Astrocyte of the spinal cord (primary cell): ENCODE data around the gene CSRNP2.
A peak's percentile ranks its signal among the peaks of the same experiment; 100 is the strongest.

ENCODE experiments used
- DNase-seq: peaks from one replicate; pipeline ENCODE4 v3.0.0; 2011; ENCODE audit warnings: low read depth, low spot score
- H3K4me3 ChIP-seq: 2 replicates; pipeline ENCODE4 v1.5.1; 2011; ENCODE audit warnings: low read depth, mild to moderate bottlenecking, low read length, moderate library complexity
- in situ Hi-C: cut with HindIII; loops from 2 replicates; pipeline ENCODE4 v1.10.0; 2017; ENCODE audit warnings: low sequenced_read_pairs
- TF ChIP-seq, protein P1 (sequence below): IDR thresholded peaks from 2 replicates; pipeline ENCODE4 v1.5.1; 2012; ENCODE audit warnings: low read depth, mild to moderate bottlenecking, low read length, inconsistent platforms

CSRNP2 gene

GRCh38 chr12:51051787-51052186 is 31.6 kb downstream of the CSRNP2 start:
- in situ Hi-C loops: no loop called here

GRCh38 chr12:51049525-51049924 is 33.9 kb downstream of the CSRNP2 start:
- H3K4me3 ChIP-seq: no peak overlapping the region

More at GRCh38 chr12:51051787-51052186, 31.6 kb downstream of the CSRNP2 start:
- TF ChIP-seq, protein P1, sequence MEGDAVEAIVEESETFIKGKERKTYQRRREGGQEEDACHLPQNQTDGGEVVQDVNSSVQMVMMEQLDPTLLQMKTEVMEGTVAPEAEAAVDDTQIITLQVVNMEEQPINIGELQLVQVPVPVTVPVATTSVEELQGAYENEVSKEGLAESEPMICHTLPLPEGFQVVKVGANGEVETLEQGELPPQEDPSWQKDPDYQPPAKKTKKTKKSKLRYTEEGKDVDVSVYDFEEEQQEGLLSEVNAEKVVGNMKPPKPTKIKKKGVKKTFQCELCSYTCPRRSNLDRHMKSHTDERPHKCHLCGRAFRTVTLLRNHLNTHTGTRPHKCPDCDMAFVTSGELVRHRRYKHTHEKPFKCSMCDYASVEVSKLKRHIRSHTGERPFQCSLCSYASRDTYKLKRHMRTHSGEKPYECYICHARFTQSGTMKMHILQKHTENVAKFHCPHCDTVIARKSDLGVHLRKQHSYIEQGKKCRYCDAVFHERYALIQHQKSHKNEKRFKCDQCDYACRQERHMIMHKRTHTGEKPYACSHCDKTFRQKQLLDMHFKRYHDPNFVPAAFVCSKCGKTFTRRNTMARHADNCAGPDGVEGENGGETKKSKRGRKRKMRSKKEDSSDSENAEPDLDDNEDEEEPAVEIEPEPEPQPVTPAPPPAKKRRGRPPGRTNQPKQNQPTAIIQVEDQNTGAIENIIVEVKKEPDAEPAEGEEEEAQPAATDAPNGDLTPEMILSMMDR: no peak
- DNase-seq: no peak
- H3K4me3 ChIP-seq: no peak overlapping the region

GRCh38 chr12:51048661-51049251 is 34.6 kb downstream of the CSRNP2 start:
- TF ChIP-seq, protein P1: no peak
- DNase-seq: no peak
- H3K4me3 ChIP-seq: peak overlapping the region; percentile 93
- in situ Hi-C loops: no loop called here

More at GRCh38 chr12:51049525-51049924, 33.9 kb downstream of the CSRNP2 start:
- in situ Hi-C loops: no loop called here
- TF ChIP-seq, protein P1: no peak
- DNase-seq: no peak

DNA sequence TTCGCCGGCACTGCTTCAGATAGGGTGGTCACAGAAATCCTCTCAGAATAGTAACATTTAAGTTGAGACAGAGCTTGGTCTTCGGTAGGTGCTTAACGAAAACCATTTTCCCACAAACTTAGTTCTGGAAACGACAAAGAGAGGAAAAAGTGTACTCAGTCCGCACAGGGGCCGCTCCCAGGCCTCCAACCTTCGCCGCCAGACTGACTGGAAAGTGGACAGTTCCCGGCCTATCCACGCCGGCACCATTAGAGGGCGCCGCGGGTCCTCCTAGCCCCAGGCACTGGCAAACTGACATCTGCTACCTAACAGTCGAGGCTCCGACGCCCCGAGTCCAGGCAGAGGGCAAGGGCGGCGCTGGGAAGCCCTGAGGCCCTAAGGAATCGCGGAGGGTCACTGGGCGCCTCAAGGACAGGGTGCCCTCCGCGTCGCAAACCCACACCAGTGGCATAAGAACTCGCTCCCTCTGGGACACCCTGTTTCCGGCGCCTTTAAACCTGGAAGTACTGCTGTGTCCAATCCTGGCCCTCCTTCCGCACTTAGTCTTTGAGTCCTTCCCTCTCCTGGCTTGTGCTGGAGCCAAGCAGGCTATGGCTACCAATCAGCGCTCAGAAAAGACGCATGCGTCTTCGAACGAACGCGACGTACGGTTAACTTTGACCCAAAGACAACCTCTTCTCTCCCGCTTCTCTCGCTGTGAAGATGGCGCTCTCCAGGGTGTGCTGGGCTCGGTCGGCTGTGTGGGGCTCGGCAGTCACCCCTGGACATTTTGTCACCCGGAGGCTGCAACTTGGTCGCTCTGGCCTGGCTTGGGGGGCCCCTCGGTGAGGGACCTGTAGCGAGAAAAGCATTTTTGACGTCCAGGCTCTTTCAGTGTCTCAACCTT is 35.5 kb downstream of the CSRNP2 start, which contains the start of gene LETMD1:
LETMD1 (plus strand) TSS at position 673 of the 886 bp plus-strand sequence; CDS start at position 703, 30 bp downstream.
- peak within 1 kb of the TSS; percentile 93 for H3K4me3 ChIP-seq
- peak; percentile 99 for DNase-seq
- TF ChIP-seq, protein P1: peak; percentile 97
- in situ Hi-C loops: no loop called here

GRCh38 chr12:51036279-51036678 is 47.1 kb downstream of the CSRNP2 start:
- DNase-seq: no peak
- TF ChIP-seq, protein P1: no peak
- in situ Hi-C loops: no loop called here
- H3K4me3 ChIP-seq: no peak overlapping the region

GRCh38 chr12:51033457-51034089 is 49.8 kb downstream of the CSRNP2 start:
- in situ Hi-C loops: no loop called here

More at GRCh38 chr12:51033457-51034089, 49.8 kb downstream of the CSRNP2 start:
- TF ChIP-seq, protein P1: no peak
- DNase-seq: no peak
- H3K4me3 ChIP-seq: no peak overlapping the region
